Amygdala (tissue), 56 donors: ENCODE data around the gene MYBPH.
A peak's percentile ranks its signal among the peaks of the same experiment; 100 is the strongest.

Experiments
- DNase-seq, 56 donors: peaks; one replicate each; lab custom pipeline; 2025; lab: John Stamatoyannopoulos, UW

The MYBPH gene

DNA sequence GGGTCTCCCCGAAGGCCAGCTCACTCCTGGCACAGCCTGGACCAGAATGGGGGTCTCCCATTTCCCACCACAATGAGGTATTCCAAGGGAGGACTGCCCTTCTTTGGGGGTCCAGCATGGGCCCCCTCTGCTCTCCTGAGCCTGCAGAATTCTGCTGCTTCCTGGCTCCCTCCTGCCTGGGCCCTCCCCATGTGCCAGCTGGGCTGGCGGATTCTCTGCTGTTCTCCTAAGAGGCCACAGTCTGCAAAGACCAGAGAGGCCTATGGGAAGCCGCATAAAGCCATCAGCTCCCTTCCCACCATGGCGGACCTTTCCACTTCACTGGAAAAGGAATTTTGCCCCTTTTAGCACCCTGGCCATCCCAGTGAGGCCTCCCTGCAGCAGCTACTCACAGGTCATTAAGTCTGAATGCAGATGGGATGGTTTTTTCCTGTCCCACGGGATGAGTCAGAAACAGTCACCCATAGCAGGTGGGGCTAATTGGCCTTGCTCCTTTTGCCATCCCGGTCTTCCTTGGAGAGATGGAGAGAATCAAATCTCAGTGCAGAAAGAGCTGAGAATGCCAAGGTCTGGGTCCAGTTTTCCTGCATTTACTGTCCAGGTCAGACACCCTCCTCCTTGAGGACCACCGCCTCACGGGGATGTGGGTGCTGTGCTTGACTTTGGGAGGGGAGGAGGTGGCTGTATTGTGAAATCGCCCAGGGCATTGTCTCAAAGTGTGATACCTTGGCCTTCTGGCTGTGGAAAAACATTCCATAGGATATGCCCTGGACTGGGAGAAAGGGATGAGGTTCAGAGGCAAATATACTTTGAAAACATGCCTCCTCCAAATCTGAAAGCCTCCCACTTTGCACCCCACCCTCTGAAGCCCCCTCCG is 23.2 kb downstream of the MYBPH start:
- DNase-seq = no peak

DNA sequence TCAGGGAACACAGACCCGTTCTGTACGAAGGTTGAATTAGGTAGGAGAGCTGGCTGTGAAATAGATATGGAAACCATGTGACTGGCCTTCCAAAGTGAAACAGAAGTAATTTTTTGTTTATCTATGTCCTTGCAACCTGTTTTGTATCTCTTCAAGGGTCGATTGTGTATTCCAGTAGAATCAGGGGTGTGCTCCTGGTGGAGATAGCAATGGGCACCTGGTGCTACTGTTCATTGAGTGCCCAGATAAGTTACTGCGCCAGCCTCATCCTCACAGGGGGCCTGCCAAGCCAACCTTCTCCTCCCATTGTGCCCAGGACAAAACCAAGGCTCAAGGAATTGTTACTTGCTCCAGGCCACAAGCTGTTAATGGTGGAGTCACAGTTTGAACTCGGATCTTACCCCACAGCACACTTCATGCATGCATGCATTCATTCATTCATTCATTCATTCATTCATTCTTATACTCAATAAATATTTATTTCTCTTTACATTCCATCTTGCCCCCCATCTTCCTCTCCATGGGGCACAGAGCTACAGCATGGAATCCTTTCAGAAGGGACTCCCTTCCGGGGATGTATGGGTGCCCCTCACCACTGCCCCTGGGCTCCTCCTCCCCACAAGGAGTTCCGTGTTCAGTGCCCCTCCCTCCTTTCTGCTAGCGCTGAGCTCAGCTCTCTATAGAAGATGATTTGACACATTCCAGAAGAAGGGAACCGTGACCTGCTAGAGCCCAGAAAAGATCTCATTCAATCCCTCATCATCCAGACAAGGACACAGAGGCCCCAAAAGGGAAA is 24.1 kb downstream of the MYBPH start:
- DNase-seq = no peak

DNA sequence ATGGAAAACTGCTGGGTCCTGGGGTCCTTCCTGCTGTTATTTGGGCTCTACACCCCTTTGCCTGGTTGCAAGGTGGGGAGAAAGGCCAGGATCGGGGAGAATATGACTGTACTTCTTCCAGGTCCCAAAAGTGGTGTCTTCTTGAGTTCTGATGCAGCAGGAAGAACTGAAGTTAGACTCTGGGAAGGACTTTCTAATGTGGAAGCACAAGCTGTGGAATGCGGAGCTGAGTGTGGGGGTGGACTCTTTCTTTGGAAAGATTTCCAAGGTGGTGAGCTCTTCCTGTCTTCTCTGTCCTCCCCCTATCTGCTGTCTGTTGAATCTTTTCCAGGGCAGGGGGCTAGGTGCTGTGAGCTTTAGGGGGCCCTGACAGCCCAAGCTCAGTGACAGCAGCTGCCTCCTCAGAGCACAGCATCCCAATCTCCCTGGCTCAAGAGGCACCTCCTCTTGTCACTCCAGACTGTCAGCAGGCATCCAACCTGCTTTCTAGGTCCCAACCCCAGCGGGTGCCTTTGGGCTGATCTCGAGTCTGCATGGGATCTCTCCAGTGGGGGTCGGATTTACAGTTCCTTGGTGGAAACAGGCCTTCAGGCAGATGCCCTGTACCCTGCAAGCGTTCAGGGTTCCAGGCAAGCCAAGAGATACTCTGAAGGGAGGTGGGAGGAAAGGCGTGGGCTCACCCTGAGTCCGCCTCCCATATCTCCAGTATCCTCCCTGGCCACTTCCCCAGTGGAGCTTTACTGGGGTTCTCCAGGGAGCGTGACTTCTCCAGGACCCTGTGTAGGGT is 24.9 kb downstream of the MYBPH start:
- no peak for DNase-seq

DNA sequence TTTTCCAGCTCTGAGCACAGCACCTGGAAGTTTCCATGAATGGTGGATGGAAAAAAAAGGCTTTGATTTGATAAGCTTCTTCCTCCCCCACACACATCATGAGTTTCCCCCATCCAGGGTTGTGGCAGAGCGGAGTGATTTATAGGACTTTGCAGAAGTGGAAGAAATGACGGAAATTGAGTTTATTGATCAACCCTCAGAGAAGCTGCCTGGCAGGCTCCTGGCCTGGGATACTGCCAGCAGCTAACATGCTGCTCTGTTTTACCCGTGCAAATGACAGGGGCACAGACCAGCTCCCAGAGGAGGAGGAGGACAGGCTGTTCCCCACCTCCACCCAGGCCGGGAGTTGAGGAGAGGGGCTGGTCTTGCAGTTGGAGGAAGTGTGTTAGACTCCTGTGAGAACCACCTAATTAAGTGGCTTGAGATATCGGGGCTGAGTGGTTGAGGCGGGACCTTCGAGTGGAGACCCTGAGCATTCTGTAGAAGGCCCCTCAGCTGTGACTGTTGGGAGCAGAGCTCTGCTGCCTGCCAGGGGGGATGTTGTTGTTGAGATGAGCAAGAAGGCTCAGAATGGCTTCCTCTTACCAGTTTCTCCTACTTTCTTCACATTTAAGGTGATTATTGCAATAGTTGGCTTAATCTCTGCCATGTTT is 26.3 kb downstream of the MYBPH start:
- no peak for DNase-seq

DNA sequence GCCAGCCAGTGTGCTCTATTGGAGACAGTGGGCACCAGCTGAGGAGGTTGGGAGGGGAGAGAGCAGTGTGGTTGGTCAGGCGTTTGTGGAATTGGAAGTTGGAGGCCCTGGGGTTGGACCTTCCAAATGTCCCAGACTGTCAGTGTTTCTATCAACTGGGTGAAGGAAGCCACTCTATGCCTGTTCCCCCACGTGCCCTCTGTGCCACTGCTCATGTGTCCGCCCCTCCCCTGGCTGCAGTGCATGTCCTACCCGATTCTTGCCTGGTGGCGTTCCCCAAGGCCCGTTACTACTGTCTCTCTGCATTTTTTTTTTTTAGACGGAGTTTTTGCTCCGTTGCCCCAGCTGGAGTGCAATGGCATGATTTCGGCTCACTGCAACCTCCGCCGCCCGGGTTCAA is 27.0 kb downstream of the MYBPH start:
- peak in 4 of 56 donors; percentile 23 to 46 (median 29) for DNase-seq

DNA sequence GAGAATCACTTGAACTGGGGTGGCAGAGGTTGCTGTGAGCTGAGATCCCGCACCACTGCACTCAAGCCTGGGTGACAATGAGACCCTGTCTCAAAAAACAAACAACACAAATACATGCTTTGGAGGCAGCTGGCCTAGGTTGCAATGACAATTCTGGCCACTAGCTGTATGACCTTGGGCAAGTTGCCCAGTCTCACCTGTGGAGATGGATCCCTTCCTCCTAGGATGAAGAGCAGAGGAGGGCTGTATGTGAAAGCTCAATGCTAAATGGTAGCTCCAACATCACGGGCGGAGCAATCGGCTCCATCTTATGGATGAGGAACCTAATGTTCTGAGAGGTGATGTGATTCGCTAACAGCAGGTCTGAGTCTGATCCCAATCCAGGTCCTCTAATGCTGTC is 27.5 kb downstream of the MYBPH start:
- no peak for DNase-seq

DNA sequence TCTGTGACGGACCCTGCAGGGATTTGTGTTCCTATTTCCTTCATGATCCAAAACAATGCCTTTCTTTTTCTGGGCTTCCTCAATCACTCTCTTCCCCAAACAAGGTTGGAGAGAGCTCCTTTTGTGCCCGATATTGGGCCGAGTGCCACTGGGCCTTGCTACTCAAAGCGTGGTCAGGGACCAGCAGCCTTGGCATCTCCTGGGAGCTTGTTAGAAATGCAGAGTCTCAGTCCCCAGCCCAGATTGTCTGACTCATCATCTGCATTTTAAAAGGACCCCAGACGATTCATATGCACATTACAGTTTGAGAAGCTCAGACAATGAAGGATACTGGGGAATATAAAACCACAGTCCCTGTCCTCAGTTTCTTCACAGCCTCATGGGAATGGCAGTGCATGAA is 28.2 kb downstream of the MYBPH start:
- DNase-seq = peak in 41 of 56 donors; percentile 24 to 79 (median 60)

DNA sequence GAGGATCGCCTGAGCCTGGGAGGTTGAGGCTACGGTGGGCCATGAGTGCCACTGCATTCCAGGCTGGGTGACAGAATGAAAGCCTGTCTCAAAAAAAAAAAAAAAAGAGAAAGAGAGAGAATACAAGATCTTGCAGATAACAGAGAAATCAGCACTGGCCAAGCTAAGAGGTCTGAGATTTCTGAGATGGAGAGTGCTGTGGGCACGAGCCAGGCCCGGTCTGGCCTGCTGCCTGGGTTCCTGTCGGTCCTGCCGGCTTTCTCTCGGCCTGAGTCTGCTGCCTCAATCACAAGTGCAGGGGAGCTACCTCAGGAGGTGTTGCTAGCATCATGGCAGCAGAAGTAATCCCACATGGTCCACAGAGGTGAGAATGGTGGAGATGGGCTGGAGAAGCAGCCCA is 29.1 kb downstream of the MYBPH start:
- peak in 8 of 56 donors; percentile 21 to 52 (median 34) for DNase-seq

DNA sequence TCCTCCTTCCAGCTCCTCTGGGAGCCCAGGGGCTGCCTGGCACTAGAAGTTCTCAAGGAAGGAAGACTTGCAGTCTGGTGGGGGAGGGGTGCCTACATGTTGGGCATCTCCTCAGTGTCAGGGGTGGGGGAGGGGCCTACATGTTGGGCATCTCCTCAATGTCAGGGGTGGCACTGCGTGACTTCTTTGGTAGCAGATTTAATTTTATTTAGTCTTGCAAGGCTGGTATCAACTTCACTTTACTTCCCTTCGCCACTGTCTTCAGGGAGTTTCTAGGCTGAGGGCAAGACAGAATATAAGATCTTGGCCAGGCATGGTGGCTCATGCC is 29.6 kb downstream of the MYBPH start:
- DNase-seq = peak in 1 of 56 donors; percentile 32

DNA sequence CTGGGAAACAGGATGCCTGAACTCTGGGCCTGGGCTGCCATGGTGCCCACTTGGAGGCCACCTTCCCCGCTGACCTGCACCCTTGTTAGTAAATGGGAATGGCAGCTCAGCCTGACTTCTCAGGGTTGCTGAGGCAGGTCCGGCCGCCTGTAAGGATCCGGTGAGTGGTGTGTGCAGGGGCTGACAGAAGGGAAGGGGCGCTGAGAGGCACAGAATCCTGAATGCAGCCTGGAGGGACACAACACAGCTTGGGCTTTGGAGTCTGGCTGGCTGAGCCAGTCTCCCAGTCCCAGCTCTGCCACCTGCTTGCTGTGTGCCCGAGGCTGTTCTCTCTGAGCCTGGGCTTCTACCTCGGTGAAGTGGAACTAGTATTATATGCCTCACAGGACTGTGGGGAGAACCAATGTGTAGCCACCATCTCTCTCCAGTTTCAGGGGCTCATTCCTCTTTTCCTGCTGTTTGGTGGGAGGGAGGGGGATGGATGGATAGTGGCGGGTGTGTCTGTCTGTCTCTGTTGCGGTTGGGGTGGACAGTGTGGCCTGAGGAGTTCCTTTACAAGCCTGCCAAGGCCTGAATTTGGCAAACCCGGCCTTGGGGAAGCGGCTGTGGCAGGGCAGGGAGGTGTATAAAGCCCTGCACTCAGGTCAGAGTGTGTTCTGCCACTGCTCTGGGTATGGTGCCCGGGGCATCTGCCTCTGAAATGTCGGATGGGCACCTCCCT is 30.1 kb downstream of the MYBPH start:
- DNase-seq = peak in 1 of 56 donors; percentile 19

DNA sequence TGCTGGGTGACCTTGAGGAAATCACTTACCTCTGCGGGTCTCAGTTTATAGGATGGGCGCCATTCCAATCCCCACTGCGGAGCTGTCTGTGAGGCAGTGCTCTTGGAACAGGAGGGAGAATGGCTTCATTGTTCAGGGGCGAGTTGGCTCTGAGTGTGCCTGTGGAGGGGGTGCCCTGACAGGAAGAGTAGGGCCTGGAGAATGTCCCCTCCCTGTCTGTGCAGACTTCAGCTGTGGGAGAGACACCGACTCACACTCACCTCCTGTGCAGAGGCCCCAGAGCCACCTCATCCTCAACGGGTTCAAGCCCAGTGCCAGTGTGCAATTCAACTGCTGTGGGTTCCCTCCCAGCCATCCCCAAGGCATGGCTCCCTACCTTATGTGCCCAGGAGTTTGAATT is 31.0 kb downstream of the MYBPH start:
- peak in 50 of 56 donors; percentile 36 to 88 (median 72) for DNase-seq

DNA sequence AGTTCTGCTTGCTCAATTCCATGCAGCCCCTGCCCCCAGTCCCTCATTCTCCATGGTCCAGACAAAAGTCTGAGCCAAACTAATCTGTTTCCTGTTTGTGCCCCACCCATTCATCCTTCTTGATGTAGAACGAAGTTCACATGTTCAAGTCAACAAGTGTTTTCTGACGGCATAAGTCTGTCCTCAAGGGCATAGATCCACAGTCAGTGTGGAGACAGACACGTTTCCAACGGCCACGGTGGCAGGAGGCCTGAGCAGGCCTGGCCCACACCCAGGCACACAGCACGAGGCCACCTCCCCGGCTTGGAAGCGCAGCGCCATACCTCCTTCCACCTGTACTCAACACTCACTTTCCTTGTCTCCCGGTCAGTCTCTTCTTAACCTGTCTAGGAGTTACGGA is 32.0 kb downstream of the MYBPH start:
- DNase-seq = no peak

DNA sequence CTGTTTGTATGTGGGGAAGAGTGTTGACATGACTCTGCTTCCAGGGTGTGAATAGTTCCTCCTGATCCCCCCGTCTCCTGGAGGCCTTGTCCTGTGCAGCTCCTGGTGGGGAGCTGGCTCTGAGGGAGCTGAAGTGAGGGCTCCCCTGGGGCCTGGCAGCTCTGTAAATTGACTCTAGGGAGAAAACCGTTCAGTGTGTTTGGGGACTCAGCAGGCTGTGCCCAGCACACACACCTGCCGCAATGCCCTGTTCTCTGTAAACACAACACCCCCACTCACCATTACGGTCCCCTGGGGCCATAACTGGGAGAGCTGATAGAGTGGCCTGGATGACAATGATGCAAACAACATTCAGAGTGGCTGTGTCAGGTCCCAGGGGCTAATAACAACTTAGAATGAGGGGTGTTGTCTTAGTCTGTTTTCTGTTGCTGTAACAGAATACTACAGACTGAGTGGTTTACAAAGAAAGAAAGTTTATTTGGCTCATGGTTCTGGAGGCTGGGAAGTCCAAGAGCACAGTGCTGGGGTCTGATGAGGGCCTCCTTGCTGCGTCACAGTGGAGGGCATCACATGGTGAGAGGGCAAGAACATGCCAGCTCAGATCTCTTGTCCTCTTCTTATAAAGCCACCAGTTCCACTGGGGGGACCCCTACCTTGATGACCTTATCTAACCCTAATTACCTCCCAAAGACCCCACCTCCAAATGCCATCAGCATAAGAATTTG is 32.8 kb downstream of the MYBPH start:
- DNase-seq = no peak

DNA sequence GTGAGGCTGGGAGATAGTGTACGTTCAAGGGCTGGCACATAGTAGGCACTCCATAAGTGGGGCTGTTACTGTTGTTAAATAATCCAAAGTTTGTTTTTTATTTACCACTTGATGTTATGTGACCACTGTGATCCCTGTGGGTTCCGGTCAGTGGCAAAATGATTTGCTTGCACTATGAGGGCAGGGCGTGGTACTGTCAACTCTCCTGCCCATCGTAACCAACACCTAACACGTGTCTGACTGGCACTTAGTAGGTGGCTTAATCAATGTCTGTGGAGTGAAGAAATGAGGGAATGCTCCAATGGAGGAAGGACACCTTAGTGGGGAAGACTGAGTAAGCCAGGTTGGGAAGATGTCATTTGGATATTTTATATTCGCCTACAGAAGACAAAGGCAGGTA is 33.5 kb downstream of the MYBPH start:
- DNase-seq = no peak

DNA sequence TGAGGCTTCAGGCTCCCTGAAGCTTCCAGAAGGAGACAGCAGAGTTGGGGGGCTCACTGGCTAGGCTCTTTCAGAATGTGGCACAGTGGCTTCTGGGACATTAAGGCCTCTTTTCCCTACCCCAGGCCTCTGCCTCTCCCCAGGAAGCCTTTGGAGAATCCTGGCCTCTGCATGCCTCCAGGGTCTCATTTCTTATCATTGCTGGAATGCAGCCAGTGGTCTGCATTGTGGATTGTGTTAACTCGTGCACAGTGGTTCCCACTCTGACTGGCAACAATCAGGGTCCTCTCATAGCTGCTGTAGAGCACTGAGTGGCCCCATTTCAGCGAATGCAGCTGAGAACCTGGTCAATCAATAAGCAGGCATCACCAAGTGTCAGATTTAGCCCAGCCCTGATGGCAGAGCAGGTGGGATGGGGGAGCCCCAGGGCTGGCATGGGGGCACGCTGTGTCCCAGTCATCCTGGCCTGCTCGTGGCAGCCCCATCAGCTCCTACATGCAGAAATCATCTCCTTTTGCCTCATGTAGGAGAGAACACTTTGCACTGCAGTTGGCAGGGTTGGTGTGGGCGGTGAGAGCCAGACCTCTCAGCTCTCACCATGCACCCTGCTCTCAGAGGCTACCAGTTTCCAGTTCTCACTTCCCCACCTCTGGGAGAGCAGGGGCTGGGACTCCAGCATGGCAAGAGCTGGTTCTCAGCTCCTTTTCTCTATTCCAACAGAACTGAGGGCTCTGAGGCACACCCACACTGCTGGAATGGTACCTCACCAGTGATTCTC is 34.7 kb downstream of the MYBPH start:
- peak in 2 of 56 donors; percentile 19 to 43 for DNase-seq

DNA sequence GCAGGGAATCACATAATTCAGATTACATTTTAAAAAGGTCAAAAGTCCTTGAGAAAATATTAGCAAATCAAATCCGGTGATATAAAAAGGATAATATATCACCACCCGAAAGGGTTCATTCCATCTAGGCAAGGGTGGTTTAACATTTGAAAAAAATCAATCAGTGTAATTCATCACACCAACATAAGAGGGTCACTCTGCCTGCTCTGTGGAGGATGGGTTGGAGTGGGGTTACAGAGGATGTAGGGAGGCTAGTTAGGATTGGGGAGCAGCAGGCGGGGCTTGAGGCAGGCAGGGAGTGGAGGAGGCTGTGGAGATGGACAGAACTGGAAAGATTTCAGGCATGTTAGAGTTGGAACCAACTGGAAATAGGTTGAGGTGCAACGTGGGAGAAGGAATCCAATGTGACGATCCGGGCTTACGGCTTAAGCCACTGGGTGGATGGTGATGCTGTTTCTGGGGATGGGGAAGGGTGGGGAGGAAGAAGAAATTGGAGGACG is 35.6 kb downstream of the MYBPH start:
- DNase-seq = no peak

DNA sequence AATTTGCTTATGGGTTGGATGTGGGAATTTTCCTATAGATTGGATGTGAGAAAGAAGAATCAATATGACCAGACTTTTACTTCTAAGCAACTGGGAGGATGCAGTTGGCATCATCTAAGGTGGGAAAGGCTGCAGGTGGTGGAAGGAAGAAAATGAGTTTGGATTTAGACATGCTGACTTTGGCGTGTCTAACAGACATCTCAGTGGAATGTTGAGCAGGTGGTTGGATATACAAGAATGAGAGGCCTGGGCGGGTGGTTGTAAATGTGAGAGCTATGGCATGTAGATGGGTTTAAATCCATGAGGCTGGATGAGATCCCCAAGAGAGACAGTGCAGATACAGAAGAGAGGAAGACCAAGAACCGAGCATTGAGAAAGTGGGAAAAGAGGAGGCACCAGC is 37.6 kb downstream of the MYBPH start:
- DNase-seq = no peak

DNA sequence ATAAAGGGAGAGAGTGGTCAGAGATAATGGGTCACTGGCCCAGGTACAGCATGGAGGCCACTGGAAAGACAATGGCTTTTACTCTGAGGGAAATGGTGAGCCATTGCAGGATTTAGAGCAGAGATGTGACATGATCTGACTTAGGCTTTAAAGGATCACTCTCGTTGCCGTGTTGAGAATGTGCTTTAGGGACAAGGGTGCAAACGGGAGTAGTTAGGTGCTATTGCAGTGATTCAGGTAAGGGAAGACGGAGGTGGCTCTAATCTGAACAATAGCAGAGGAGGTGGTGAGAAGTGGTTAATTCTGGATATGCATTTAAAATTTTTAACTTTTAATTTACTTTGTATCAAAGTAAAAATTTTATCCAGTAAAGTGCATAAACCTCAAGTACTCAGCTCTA is 38.3 kb downstream of the MYBPH start:
- no peak for DNase-seq
